IMR-90 (cell line): ENCODE measurements around the gene PAPSS1.

Experiments
- BHLHE40 ChIP-seq: fragments of 150-350 bp; IDR thresholded peaks from 2 replicates; pipeline ENCODE4 v1.6.1; 2016; ENCODE audit warnings: mild to moderate bottlenecking, low read depth, low read length
- CEBPB ChIP-seq: IDR thresholded peaks from 2 replicates; pipeline ENCODE4 v1.6.1; 2012; ENCODE audit warnings: low read depth, low read length, improper control_type of control experiment
- CHD1 ChIP-seq: IDR thresholded peaks from 2 replicates; pipeline ENCODE4 v1.6.1; 2012; ENCODE audit warnings: low read depth, low read length, improper control_type of control experiment
- CTCF ChIP-seq: conservative IDR thresholded peaks from 2 replicates; pipeline ENCODE4 v1.5.1; 2012; ENCODE audit warnings: mild to moderate bottlenecking, low read depth, low read length, improper control_type of control experiment
- FOS ChIP-seq: fragments of 150-350 bp; IDR thresholded peaks from 2 replicates; pipeline ENCODE4 v1.6.1; 2016; ENCODE audit warnings: low read depth, low read length
- MAFK ChIP-seq: IDR thresholded peaks from 2 replicates; pipeline ENCODE4 v1.6.1; 2012; ENCODE audit warnings: low read depth, low read length, improper control_type of control experiment
- MXI1 ChIP-seq: IDR thresholded peaks from 2 replicates; pipeline ENCODE4 v1.6.1; 2012; ENCODE audit warnings: low read depth, mild to moderate bottlenecking, low read length, moderate library complexity, borderline replicate concordance
- POLR2A ChIP-seq: IDR thresholded peaks from 2 replicates; pipeline ENCODE4 v1.6.1; 2012; ENCODE audit warnings: mild to moderate bottlenecking, low read depth, low read length
- RAD21 ChIP-seq: IDR thresholded peaks from 2 replicates; pipeline ENCODE4 v1.6.1; 2012; ENCODE audit warnings: low read length, improper control_type of control experiment
- RFX5 ChIP-seq: IDR thresholded peaks from 2 replicates; pipeline ENCODE4 v1.8.0; 2012; ENCODE audit warnings: low read depth, mild to moderate bottlenecking, low read length, moderate library complexity
- SMC3 ChIP-seq: fragments of 150-350 bp; IDR thresholded peaks from 2 replicates; pipeline ENCODE4 v1.6.1; 2016; ENCODE audit warnings: low read depth, mild to moderate bottlenecking, antibody characterized with exemption, low read length, moderate library complexity
- USF2 ChIP-seq: fragments of 150-350 bp; IDR thresholded peaks from 2 replicates; pipeline ENCODE4 v1.6.1; 2017; ENCODE audit warnings: mild to moderate bottlenecking, antibody characterized with exemption, low read length, low read depth

GRCh38 chr4:107714256-107714655 is 5.8 kb downstream of the PAPSS1 start:
- no peak for TF ChIP-seq POLR2A
- TF ChIP-seq BHLHE40: no peak
- no peak for TF ChIP-seq RFX5
- no peak for TF ChIP-seq CTCF
- TF ChIP-seq CEBPB: no peak
- no peak for TF ChIP-seq RAD21
- TF ChIP-seq SMC3: no peak
- no peak for TF ChIP-seq USF2
- no peak for TF ChIP-seq FOS
- TF ChIP-seq MXI1: no peak
- TF ChIP-seq CHD1: no peak
- TF ChIP-seq MAFK: no peak
